HG02840 (cell line): ENCODE measurements around the gene CATSPER3.

Experiments used
- ATAC-seq: cut with Tn5 transposase; IDR thresholded peaks from one replicate; pipeline ENCODE4 v1.9.1; 2021; ENCODE audit warnings: mild to moderate bottlenecking, moderate library complexity, moderate number of reproducible peaks; ENCODE audit not compliant: unreplicated experiment, low FRiP score

CATSPER3 gene

DNA sequence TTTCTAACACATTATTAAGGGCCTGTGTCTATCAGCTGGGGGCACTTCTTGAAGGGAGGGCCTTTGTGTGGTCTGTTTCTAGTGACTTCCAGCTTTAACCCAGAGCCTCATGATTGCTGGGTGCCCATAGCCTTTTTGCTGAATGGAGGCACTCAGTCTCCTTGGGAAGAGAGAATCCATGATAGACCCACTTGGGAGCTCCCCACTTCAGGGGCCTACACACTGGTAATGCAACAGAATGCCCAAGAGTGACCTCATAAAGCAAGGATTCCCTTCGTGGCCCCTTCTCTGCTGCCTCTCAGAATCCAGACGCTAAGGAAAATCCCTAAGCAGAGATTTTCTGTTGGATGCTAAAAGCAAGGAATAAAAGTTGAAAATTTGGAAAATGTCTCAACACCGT lies at the start of gene CATSPER3:
CATSPER3 (plus strand) TSS at position 301 of the 400 bp plus-strand sequence; CDS start at position 386, 85 bp downstream.
- ATAC-seq, result no peak

DNA sequence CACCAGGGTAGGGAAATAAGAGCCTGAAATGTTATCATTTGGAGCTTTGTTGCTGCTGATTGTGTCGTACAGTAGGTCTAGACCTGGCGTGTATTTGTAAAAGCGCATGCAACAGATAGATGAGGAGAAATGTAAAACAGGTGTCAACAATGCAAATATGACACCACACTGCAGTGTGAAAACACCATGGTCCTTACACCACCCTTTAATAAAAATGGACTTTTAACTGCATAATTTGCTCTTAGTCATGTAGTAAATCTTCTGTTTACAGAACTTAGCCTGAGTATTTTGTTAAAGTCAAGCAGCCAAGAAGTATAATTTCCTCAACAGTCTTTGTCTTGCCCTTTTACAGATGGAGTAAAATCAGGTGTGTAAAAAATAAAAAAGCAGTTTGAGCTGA lies 48.8 kb upstream of the CATSPER3 start:
- no peak for ATAC-seq

DNA sequence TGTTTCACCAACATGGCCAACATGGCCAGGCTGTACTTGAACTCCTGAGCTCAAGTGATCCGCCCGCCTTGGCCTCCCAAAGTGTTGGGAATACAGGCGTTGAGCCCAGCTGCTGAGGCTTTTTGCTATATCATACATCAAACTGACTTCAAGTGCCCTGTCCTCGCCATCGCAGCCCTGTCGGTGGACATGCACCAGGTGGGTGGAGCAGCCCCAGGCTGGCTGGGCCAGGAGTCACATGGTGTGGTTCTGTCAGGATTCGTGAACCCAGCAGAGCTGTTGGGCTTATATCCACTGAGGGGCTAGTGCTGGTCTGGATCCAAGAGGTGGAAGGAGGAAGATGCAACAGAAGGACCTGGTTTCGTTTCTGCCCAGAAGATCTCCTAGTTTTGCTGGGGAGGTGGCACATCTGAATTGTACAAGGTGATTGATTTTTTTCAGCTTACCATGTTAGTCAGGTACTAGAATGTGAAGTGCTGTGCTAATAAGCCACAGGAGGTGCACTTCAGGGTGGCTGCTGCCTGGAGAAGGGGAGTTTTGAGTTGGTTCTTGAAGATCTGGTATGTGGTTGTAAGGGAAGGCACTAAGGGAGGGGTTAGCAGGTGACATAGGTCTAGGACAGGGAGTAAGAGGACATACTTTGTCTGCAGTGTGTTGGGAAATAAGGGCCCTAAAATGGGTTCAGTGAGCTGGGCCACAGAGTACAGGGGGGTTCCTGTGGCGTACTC lies 46.7 kb upstream of the CATSPER3 start:
- no peak for ATAC-seq

DNA sequence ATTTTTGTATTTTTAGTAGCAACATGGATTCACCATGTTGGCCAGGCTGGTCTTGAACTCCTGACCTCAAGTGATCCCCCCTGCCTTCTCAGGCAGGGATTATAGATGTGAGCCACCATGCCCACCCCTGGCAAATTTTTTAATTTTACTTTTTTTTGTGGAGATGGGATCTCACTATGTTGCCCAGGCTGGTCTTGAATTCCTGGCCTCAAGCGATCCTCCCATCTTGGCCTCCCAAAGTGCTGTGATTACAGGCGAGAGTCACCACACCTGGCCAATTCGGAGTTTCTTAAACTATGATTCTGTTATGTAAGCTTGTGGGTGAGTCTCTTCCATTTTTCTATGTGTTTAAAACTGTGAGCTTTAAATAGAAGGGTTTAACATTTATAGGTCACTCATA lies 35.2 kb upstream of the CATSPER3 start:
- no peak for ATAC-seq

DNA sequence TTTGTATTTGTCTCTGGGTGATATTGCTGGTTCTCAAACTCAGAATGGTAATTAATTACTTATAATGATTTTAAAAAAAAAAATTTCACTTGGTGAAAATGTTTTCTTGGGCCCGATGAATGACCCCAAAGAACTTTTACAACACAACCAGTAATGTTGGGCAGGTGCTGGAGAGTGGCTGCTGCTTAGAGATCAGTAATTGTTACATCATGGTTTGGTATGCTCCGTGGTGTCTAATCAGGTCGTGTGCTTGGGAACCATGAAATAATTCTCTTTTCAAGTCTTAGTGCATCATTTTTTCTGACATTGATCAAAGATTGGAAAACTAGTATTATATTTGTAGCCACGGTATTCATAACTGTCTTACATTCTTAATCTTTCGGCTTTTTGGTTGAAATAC lies 33.5 kb upstream of the CATSPER3 start:
- no peak for ATAC-seq

DNA sequence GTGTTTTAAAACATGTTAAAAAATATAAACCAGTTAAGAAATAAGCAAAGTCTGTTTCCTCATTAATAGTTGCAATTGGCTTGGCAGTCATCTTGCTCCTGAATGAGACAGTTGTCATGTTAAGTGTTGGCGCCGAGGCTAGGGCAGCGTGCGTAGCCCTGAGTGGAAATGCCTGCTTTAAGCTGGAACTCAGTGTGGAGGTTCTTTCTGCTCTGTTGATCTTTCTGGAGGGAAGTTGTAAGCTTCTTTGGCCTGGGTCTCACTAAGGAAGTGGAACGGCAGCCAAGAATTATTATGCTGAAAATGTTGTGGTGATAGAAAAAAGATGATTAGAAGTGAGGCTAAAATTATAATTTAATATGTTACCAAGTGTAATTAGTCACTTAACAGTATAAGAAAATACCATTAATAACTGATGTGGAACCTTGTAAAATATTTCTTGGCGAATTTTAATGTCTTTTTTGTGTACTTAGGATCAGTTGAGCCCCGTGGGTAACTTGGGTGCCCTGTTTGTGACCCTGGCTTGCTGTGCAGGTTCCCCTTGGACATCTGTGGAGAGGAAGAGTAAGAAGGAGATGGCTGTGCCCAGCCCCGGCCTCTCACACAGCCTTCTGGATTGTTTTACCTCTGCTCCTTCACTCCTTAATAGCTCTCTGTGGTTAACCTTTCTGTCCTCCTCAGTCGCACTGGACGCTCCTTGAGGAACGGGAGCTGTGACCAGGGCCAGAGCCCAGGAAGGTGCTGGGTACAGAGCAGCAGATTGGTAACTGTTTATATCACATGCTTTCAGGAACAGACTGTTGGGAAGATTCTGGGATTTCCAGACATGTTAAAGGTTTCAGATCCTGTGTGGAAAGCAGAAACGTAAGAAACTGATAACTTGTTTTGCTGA lies 31.8 kb upstream of the CATSPER3 start:
- ATAC-seq, result no peak

DNA sequence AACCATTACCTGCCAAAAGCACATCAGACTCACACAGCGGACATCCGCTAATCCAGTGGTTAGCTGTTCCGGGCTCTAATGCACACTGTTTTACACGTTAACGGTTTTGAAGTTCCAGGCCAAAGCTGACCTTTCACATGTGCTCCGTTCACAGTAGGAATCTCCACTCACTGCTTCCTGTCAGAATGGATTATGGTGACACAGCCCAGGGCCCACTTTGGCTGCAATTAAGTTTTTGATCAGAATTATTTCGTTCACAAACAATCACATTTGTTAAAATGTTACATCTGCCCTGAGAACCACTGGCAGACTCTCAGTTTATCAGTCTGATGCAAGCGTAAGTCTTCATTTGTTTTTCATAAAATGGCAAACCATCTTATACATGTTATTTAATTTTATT lies 30.2 kb upstream of the CATSPER3 start:
- ATAC-seq, result no peak

DNA sequence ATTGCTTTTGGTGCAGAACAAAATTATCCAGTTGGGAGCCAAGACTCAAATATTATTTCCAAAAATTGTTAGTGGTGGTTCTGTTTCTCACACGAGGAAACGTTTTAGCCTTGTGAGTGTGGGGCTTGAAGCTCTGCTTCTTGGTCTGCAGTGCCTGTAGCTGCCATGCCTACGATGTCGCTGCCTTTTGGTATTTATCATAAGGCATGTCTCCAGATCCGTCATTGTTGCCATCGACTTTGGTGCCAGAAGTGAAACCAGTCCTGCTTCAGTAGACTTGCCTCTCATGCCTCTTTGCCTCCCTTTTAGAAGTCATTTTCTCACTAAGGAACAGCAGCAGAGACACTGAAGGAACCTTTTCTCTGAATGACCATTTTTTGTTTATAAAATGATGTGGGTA lies 29.7 kb upstream of the CATSPER3 start:
- ATAC-seq, result no peak

DNA sequence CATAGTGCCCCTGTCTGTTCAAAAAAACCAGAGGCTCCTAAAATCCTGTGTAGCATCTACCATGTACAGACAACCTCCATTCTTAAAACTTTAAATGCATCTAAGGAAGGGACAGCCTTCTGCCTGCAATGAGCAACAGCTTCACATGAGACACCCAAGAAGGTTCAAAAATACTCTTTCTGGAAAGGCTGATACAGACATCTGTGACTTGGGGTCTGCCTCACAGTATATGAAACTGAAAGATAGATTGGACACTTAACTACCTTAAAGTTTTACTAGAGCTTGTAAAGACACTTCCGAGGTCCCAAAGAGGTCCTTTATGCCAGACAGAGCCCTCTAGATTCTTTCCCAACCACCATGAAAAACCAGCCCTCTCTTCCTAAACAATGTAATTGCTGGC lies 28.2 kb upstream of the CATSPER3 start:
- ATAC-seq, result no peak

DNA sequence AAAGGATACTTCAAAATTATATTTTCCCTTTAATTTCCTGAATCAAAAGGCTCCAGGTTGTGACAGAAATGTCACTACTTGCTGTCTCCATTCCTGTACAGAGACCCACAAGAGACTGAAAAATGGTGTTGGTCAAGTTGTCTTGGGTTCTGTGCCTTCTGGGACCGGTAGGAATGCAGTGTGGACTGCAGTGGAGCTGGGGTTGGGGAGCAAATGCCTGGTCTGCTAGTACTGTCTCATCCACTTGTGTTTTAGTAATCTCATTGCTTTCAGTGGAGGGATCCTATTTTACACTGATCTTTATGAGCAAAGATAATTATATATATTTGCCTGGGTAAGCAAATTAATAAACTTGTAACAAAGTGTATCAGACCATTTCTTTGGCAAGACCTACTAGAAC lies 24.2 kb upstream of the CATSPER3 start:
- ATAC-seq, result no peak

DNA sequence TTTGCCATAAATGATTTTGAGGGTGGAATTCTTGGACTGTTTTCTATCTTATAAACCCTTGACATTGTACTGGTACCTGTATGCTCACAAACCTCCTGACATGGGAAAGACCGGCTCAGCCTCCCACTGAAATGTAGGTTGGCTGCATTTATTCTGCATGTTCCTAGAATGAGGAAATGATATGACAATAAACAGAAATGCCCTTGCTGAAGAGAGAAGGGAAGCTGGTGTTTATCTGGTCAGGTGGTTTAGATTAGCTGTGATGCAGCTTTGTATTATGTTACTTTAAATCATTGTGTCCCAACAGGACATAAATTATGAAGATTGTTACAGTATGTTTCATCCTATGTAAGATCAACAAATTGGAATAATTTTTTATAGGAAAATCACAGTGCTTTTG lies 23.1 kb upstream of the CATSPER3 start:
- no peak for ATAC-seq

DNA sequence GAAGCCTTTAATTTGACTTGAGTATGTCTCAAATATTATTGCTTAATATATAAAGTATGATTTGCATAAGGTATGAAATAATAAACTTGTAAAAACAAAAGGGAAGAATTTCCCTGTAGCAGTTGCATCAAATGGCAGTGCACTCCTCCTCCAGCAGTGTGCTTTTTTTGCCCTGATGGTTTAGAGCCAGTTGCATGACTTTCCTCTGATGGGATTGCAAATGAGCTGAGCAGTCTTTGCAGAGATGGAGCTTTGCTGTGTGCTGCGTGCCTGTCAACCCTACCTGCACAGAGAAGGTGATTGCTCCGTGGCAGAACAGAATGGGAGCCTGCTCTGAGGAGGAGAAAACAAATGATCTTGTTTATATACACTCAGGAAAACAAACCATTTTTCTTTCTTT lies 22.7 kb upstream of the CATSPER3 start:
- no peak for ATAC-seq

DNA sequence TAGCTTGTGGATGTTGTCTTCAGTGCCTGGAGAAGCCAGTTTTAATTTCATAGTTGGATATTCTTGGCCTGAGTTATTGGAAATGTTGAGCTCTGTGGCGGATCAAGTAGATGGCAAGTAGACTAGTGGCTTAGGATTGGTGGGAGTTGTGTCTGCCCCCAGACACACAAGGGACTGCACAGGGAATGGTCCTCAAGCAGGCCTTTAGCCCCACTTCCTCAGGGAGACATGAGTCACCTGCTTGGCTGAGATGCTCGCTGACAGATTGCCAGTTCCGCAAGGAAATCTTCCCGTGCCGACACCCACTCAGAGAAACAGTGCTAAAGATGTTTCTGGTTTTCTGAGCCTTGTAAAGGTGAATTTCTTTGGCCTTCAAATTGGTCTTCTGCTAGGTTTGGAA lies 18.8 kb upstream of the CATSPER3 start:
- ATAC-seq, result no peak

DNA sequence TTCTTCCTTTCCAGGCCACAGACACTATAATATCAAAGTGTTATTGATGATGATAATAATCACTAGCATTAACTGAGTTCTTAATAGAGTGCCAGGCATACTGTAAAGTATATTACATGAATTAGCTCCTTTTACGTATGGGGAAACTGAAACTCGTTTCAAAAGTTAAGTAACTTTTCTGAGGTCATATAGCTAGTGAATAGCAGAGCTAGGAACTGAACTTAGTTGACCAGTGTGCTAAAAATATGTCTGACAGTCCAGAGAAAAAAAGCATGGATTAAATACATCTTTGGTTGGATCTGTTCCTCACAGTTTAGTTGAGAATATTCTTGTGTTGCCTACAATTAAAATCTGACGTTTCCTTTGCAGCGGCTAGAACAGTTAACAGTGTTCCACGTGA lies 18.4 kb upstream of the CATSPER3 start:
- no peak for ATAC-seq

DNA sequence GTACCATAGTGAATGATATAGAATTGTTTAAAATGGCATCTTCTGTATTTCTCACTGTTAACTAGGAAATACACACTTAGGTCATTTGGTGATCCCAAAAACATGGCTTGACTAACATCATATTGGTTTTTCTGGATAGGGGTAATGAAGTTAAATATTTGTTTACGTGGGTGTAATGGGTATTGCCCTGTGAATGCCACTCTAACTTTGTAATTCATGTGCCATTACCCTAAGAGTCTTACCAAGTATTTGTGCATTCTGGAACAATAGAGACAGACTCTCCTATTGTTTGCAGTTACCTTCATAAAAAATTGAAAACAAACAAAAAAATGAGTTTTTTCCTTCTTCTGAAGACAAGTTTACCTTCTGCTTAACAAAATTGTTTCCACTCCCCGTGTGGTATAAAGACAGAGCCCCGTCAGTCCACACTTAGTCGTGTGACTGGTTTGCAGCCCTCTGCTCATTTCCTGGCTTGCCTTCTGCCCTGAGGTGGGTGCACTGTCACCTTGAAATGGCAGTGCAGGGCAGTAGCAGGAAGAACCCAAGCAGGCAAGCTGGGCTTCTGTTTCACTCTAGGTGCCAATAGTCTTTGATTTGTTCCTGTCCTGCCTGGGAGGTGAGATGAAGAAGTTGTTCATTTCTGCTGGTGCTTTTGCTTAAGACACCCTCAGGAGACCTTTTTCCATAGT lies 9.6 kb upstream of the CATSPER3 start:
- no peak for ATAC-seq

DNA sequence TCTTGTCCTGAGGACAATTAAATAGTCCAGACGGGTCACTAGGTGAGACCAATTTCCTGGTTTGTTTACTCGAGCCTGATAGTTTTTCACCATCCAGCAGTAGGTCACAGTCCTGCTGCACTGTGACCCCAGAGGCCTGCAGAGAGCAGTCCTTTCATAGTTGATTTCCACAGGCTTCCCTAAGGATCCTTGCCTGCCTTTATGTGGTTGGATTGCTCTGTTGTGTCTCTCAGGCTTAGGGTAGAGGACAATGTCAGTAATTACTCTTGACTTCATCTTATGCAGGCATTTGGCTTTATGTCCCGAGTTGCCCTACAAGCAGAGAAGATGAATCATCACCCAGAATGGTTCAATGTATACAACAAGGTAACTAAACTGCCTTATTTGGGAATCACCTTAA lies 9.0 kb upstream of the CATSPER3 start:
- ATAC-seq, result no peak

DNA sequence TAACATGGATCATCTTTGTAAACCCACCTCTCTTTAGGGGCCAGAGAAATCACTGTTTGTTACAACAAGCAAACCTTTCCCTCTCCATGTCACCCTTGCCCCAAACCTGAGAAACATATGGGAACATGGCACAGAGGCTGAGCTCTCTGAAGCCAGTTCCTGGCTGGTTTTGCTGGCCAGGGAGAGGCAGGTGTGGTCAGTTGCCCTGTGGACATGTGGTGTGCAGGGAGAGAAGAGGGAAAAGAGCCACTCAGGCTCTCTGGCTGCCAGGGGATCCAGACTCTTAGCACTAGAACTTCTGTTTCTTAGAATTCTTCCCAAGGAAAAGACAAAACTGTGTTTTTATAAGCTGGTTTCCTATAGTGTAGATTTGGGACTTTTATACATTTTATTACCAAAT lies 4.6 kb upstream of the CATSPER3 start:
- ATAC-seq, result no peak

DNA sequence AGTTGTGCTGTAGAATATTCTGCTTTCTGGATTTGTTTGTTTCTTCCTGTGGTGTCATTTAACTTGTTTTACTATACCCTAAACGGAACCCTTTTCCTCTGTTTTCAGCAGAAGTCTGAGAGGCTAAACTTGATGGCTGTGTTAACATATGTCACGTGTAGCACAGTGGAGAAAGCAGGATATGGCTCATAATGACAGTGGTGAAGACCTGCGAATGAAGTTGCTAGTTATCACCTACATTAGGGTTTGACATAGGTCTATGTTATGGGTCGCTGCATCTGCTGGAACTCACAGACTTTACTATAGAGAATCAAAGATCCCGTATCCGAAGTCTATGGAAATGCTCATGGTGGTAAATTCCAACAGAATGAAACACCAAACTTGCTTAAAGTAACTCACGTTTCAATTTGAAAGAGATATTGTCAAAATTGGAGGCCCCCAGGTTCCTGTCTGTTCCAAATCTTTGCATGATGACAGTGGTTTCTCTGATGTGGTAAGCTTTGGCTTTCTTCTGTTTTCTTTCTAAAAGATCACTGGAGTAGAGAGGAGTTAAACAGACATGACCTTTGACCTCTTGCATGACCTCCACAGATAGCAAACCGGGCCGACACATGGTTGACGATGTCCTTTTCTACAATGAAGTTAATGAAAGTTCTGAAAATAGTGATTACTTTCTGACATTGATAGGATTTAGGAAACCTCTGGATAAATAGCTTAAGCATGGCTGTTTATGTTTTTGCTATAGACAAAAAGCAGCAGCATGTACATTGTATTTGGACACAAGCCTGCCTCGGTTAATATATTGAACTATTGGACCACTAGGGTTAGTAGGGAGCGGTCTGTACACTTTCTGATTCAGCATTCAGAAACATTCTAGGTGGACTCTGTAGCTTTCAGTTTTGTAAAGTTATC lies 3.1 kb upstream of the CATSPER3 start:
- ATAC-seq, result no peak

DNA sequence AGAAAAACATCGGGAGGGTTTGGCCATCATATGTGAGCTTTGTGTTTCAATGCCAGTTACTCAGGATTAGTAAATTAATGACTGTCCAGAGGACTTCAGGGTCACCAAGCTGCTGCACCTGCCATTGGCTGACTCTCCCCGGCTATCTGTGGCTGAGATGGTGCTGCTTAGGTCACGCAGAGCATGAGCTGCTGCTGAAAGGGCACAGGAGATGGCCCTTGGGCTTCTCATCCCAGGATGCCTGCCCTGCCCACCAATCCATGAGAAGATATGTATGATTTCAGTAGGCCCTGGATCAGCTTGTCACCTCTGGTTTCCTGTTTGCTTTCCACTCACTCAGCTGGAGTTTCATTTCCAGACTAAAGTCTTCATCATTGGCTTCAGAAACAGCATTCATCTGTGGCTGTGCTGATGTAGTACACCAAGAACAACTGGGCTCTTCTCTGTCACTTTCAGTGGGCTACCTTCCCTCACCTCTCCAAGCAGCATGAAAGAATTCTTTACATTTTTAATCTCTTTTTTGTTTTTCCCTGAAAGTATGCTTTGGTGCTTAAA lies 2.4 kb upstream of the CATSPER3 start:
- no peak for ATAC-seq

DNA sequence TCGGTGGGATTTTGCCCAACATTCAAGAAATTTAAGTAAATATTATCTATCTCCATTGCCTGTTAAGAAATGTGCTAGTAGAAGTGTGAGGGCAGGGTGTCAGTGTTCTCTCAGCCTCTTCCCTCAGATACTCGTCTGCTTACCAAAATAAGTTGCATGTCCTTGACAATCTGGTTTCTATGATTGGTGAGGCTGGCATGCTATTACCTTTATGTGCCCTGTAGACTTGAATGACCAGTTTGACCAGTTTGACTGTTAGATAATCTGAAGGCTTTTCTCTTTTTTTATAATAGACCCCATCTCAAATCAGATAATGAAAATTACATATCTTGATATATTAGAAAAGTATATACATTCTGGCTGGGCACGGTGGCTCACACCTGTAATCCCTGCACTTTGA lies 348 bp downstream of the CATSPER3 start:
- ATAC-seq, result no peak
